GM12878 (cell line): Measurements from ENCODE around the gene MPPED1.

ENCODE experiments used
- CHD4 ChIP-seq: fragments of 200-600 bp; sonication (generic); IDR thresholded peaks from 2 replicates; pipeline ENCODE4 v1.6.1; 2016; ENCODE audit warnings: mild to moderate bottlenecking
- ESRRA ChIP-seq: IDR thresholded peaks from 2 replicates; pipeline ENCODE4 v1.6.1; 2012; ENCODE audit warnings: mild to moderate bottlenecking, low read length, improper control_type of control experiment
- MXI1 ChIP-seq: fragments of 150-350 bp; IDR thresholded peaks from 2 replicates; pipeline ENCODE4 v1.6.1; 2011; ENCODE audit warnings: low read depth, mild to moderate bottlenecking, inconsistent platforms, low read length, improper control_type of control experiment
- POLR2A ChIP-seq: IDR thresholded peaks from 2 replicates; pipeline ENCODE4 v1.6.1; 2011; ENCODE audit warnings: low read depth, mild to moderate bottlenecking, low read length
- RAD21 ChIP-seq: IDR thresholded peaks from 2 replicates; pipeline ENCODE4 v1.6.1; 2011; ENCODE audit warnings: mild to moderate bottlenecking, low read depth, low read length, moderate library complexity; ENCODE audit not compliant: insufficient read depth
- SMAD5 ChIP-seq: IDR thresholded peaks from 2 replicates; pipeline ENCODE4 v1.6.1; 2016; ENCODE audit warnings: antibody characterized with exemption, low read depth
- ZNF274 ChIP-seq: IDR thresholded peaks from one replicate; pipeline ENCODE4 v1.8.0; 2011; ENCODE audit not compliant: insufficient read length, insufficient read depth
- TF ChIP-seq, protein P1 (sequence below): fragments of 450-650 bp; IDR thresholded peaks from 2 replicates; pipeline ENCODE4 v1.6.1; 2017; ENCODE audit warnings: low read depth, mild to moderate bottlenecking, moderate library complexity

DNA sequence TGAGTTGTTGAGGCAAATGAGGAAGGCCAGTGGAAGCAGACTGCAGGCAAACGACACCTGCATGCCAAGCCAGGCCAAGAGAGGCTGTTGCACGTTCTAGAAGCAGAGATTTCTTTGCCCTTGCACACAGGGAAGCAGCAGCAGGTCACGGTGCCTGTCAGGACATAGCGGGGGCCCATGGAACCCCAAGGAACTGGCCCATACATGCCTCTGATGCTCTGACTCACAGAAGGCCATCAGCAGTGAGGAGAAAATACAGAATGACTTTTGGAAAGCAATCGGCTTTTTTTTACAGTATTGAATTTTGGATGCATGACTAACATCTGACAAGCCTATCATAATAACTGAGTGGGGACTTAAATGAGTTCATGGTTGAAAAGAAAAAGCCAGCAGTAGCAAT lies 123.9 kb downstream of the MPPED1 start:
- no peak for TF ChIP-seq SMAD5
- no peak for TF ChIP-seq MXI1
- no peak for TF ChIP-seq RAD21
- TF ChIP-seq, protein P1, sequence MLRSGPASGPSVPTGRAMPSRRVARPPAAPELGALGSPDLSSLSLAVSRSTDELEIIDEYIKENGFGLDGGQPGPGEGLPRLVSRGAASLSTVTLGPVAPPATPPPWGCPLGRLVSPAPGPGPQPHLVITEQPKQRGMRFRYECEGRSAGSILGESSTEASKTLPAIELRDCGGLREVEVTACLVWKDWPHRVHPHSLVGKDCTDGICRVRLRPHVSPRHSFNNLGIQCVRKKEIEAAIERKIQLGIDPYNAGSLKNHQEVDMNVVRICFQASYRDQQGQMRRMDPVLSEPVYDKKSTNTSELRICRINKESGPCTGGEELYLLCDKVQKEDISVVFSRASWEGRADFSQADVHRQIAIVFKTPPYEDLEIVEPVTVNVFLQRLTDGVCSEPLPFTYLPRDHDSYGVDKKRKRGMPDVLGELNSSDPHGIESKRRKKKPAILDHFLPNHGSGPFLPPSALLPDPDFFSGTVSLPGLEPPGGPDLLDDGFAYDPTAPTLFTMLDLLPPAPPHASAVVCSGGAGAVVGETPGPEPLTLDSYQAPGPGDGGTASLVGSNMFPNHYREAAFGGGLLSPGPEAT: no peak
- TF ChIP-seq ESRRA: no peak
- TF ChIP-seq ZNF274: no peak
- no peak for TF ChIP-seq CHD4
- TF ChIP-seq POLR2A: no peak
